H1 (cell line): ENCODE measurements around the gene OTUD3. TPM values are rescaled to one million over a fixed set of nuclear protein-coding genes. Genes with fewer than 3 reads are reported as not detected.

ENCODE experiments used
- ATF2 ChIP-seq: IDR thresholded peaks from 2 replicates; pipeline ENCODE4 v1.6.1; 2012; ENCODE audit warnings: low read length, inconsistent platforms
- CHD1 ChIP-seq: IDR thresholded peaks from 2 replicates; pipeline ENCODE4 v1.6.1; 2012; ENCODE audit warnings: low read depth, low read length, improper control_type of control experiment
- CHD2 ChIP-seq: IDR thresholded peaks from 2 replicates; pipeline ENCODE4 v1.6.1; 2012; ENCODE audit warnings: low read length, improper control_type of control experiment
- EP300 ChIP-seq, 2 experiments: IDR thresholded peaks; 1 replicate in 1 of 2; 2 replicates in 1 of 2; pipeline ENCODE4 v1.6.1; 2011 to 2012; ENCODE audit warnings: low read depth in 2 of 2, low read length in 2 of 2, mild to moderate bottlenecking in 2 of 2, borderline replicate concordance in 1 of 2, inconsistent platforms in 1 of 2, moderate library complexity in 1 of 2
- POLR2AphosphoS5 ChIP-seq: IDR thresholded peaks from 2 replicates; pipeline ENCODE4 v1.6.1; 2011; ENCODE audit warnings: low read depth, low read length
- polyA plus RNA-seq, 7 experiments: library from polyadenylated mRNA; depleted of rRNA in 3 of 7; stranded (reverse) in 5 of 7; unstranded in 2 of 7; fragments of >200 nt in 5 of 7; fragments of 200-250 nt in 2 of 7; gene quantifications; 1 replicate in 5 of 7; 2 replicates in 1 of 7; 4 replicates in 1 of 7; pipeline versions ENCODE4 v1.2.1 to v1.2.3, GENCODE V29; 2011 to 2013; ENCODE audit warnings: missing spikeins in 2 of 7, mixed read lengths in 2 of 7
- total RNA-seq: library from RNA; stranded (reverse); fragmentation: NEBNext Ultra II Directional; extraction: Animal tissue kit (Norgen Biotek cat#: 25700); gene quantifications from 2 replicates; pipeline ENCODE4 v1.2.1, GENCODE V29; 2021

Gene OTUD3
- total and polyA plus RNA-seq, 2 of the 8 experiments (the other 6 are each of a cell fraction or from before 2014, with no cell fraction given), result 6.3 to 11.9 TPM

- TF ChIP-seq EP300 (IDR thresholded peaks at IDR 0.05; ENCODE audit: borderline replicate concordance in 1 of 2, low read depth in 2 of 2, low read length in 2 of 2) (no peak), ATF2 (no peak), CHD1 (no peak), CHD2 (no peak), POLR2AphosphoS5 (no peak)
These were observed 27.8 kb downstream of the OTUD3 start (continued) for GRCh38 chr1:19909971-19910370.
